ENCODE results near the gene CAPN3. TPM values are rescaled to one million over a fixed set of nuclear protein-coding genes. Genes with fewer than 3 reads are reported as not detected.
"Not testable (repeated sequence)": the region's sequence is repeated elsewhere in the genome, so short reads cannot be mapped to it uniquely, and the experiment has no call there.

The CAPN3 gene
- total and polyA plus RNA-seq, 2 donors (not counting 3 experiments of a cell fraction or from before 2014, with no cell fraction given): 2.2 to 3.7 TPM

DNA sequence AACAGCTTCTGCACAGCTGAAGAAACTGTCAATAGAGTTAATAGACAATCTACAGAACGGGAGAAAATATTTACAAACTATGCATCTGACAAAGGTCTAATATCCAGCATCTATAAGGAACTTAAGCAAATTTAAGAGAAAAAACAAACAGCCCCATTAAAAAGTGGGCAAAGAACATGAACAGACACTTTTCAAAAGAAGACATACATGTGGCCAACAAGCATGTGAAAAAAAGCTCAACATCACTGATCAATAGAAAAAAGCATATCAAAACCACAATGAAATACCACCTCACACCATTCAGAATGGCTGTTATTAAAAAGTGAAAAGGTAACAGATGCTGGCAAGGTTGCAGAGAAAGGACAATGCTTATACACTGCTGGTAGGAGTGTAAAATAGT, 22.7 kb upstream of the CAPN3 start:
- H3K27ac ChIP-seq (ENCODE audit: insufficient read depth, low read depth, low read length); H3K4me2 ChIP-seq (ENCODE audit: insufficient read depth, low read length); CTCF ChIA-PET; intact Hi-C loops (cut with micrococcal nuclease); H3K36me3 ChIP-seq (ENCODE audit: control insufficient read depth in 2 of 2, extremely low read depth in 1 of 2, insufficient read depth in 2 of 2, low read length in 2 of 2); dilution Hi-C loops (cut with MboI; ENCODE audit: extremely low pct_ligation_motif_present, low sequenced_read_pairs); POLR2A ChIA-PET; H3K4me1 ChIP-seq (ENCODE audit: control insufficient read depth, extremely low read depth, insufficient read depth, low read length); H4K20me1 ChIP-seq (replicated peaks; ENCODE audit: control insufficient read depth, extremely low read depth, insufficient read depth, low read length); H2AFZ ChIP-seq (ENCODE audit: low read depth, low read length); H3K4me3 ChIP-seq (replicated peaks in 1 of 3; ENCODE audit: insufficient read depth in 1 of 3, low read depth in 1 of 3, low read length in 3 of 3); H3K9ac ChIP-seq (replicated peaks; ENCODE audit: extremely low read depth, insufficient read depth, low read length); H3K9me3 ChIP-seq (replicated peaks; ENCODE audit: control insufficient read depth, insufficient read depth, low read length); H3K9me1 ChIP-seq (replicated peaks; ENCODE audit: control insufficient read depth, extremely low read depth, insufficient read depth, low read length); DNase-seq (ENCODE audit: low read depth, low spot score); FAIRE-seq; H3K79me2 ChIP-seq (ENCODE audit: control insufficient read depth, insufficient read depth, low read length); BruUV-seq (replicated peaks); H3K27me3 ChIP-seq (ENCODE audit: control insufficient read depth in 2 of 2, insufficient read depth in 2 of 2, low read length in 2 of 2): not testable (repeated sequence)

DNA sequence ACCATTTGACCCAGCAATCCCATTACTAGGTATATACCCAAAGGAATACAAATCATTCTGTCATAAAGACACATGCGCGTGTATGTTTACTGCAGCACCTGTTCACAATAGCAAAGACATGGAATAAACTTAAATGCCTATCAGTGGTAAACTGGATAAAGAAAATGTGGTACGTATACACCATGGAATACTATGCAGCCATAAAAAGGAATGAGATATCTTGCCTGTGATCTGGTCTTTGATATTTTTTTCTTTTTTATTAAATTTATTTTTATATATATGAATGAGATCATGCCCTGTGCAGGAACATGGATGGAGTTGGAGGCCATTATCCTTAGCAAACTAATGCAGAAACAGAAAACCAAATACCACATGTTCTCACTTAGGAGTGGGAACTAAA, 22.2 kb upstream of the CAPN3 start:
- DNase-seq (ENCODE audit: low read depth, low spot score); H3K36me3 ChIP-seq (ENCODE audit: control insufficient read depth in 2 of 2, extremely low read depth in 1 of 2, insufficient read depth in 2 of 2, low read length in 2 of 2); H3K4me2 ChIP-seq (ENCODE audit: insufficient read depth, low read length); H4K20me1 ChIP-seq (replicated peaks; ENCODE audit: control insufficient read depth, extremely low read depth, insufficient read depth, low read length); H3K79me2 ChIP-seq (ENCODE audit: control insufficient read depth, insufficient read depth, low read length); BruUV-seq (replicated peaks); POLR2A ChIA-PET; H3K9me3 ChIP-seq (replicated peaks; ENCODE audit: control insufficient read depth, insufficient read depth, low read length); intact Hi-C loops (cut with micrococcal nuclease); H3K4me1 ChIP-seq (ENCODE audit: control insufficient read depth, extremely low read depth, insufficient read depth, low read length); H3K27me3 ChIP-seq (ENCODE audit: control insufficient read depth in 2 of 2, insufficient read depth in 2 of 2, low read length in 2 of 2); H3K9ac ChIP-seq (replicated peaks; ENCODE audit: extremely low read depth, insufficient read depth, low read length); H2AFZ ChIP-seq (ENCODE audit: low read depth, low read length); H3K4me3 ChIP-seq (replicated peaks in 1 of 3; ENCODE audit: insufficient read depth in 1 of 3, low read depth in 1 of 3, low read length in 3 of 3); dilution Hi-C loops (cut with MboI; ENCODE audit: extremely low pct_ligation_motif_present, low sequenced_read_pairs); H3K27ac ChIP-seq (ENCODE audit: insufficient read depth, low read depth, low read length); FAIRE-seq; H3K9me1 ChIP-seq (replicated peaks; ENCODE audit: control insufficient read depth, extremely low read depth, insufficient read depth, low read length); CTCF ChIA-PET: not testable (repeated sequence)

DNA sequence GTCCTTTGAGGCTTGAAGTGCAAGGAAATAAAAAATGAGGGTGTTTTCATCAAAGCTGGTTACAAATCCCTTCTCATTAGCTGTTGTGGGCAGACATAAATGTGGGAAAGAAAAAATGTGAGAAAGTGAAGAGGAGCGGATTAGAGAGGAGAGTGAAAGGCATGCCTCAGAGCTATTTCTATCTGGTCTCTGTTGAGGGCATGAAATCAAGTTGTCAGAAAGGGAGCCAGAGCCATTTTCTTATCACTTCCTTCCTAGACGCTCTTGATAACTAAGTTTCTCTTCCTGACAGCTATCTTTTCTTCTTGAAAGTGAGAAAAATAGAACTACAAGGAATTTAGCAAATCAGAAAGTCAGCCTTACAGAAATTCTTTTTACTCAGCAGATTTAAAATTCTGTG, 20.8 kb upstream of the CAPN3 start:
- TF ChIP-seq GATA2 (IDR thresholded peaks at IDR 0.05; ENCODE audit: insufficient read depth, insufficient read length, low read depth, low read length) (no peak), EZH2 (IDR thresholded peaks at IDR 0.05; ENCODE audit: borderline replicate concordance, low read depth, low read length, severe bottlenecking) (no peak), JUN (IDR thresholded peaks at IDR 0.05; ENCODE audit: borderline replicate concordance, insufficient read depth, insufficient read length, low read depth) (no peak), MYC (IDR thresholded peaks at IDR 0.05; ENCODE audit: low read depth, low read length) (no peak), POLR2A (IDR thresholded peaks at IDR 0.05; ENCODE audit: low read depth, low read length) (no peak), POLR2AphosphoS5 (IDR thresholded peaks at IDR 0.05; ENCODE audit: insufficient read depth, low read depth, low read length) (no peak), FOS (IDR thresholded peaks at IDR 0.05; ENCODE audit: borderline replicate concordance, insufficient read depth, low read length) (no peak)
- TF ChIP-seq, protein P1, sequence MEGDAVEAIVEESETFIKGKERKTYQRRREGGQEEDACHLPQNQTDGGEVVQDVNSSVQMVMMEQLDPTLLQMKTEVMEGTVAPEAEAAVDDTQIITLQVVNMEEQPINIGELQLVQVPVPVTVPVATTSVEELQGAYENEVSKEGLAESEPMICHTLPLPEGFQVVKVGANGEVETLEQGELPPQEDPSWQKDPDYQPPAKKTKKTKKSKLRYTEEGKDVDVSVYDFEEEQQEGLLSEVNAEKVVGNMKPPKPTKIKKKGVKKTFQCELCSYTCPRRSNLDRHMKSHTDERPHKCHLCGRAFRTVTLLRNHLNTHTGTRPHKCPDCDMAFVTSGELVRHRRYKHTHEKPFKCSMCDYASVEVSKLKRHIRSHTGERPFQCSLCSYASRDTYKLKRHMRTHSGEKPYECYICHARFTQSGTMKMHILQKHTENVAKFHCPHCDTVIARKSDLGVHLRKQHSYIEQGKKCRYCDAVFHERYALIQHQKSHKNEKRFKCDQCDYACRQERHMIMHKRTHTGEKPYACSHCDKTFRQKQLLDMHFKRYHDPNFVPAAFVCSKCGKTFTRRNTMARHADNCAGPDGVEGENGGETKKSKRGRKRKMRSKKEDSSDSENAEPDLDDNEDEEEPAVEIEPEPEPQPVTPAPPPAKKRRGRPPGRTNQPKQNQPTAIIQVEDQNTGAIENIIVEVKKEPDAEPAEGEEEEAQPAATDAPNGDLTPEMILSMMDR (IDR thresholded peaks at IDR 0.05; ENCODE audit: extremely low read depth in 1 of 2, insufficient read depth in 1 of 2, low read depth in 1 of 2, low read length in 2 of 2): no peak
- TF ChIP-seq, protein P2, sequence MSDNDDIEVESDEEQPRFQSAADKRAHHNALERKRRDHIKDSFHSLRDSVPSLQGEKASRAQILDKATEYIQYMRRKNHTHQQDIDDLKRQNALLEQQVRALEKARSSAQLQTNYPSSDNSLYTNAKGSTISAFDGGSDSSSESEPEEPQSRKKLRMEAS (IDR thresholded peaks at IDR 0.05; ENCODE audit: insufficient read depth, insufficient read length): no peak
- Histone ChIP-seq H2AFZ (ENCODE audit: low read depth, low read length) (no peak overlapping the region), H3K9ac (replicated peaks; ENCODE audit: extremely low read depth, insufficient read depth, low read length) (no peak overlapping the region), H4K20me1 (replicated peaks; ENCODE audit: control insufficient read depth, extremely low read depth, insufficient read depth, low read length) (no peaks in the 10 kb centered on the region), H3K27me3 (ENCODE audit: control insufficient read depth in 2 of 2, insufficient read depth in 2 of 2, low read length in 2 of 2) (no peaks in the 10 kb centered on the region), H3K36me3 (ENCODE audit: control insufficient read depth in 2 of 2, extremely low read depth in 1 of 2, insufficient read depth in 2 of 2, low read length in 2 of 2) (no peaks in the 10 kb centered on the region), H3K4me2 (ENCODE audit: insufficient read depth, low read length) (no peak overlapping the region), H3K27ac (ENCODE audit: insufficient read depth, low read depth, low read length) (no peak overlapping the region), H3K9me3 (replicated peaks; ENCODE audit: control insufficient read depth, insufficient read depth, low read length) (no peaks in the 10 kb centered on the region), H3K9me1 (replicated peaks; ENCODE audit: control insufficient read depth, extremely low read depth, insufficient read depth, low read length) (no peaks in the 10 kb centered on the region), H3K4me1 (ENCODE audit: control insufficient read depth, extremely low read depth, insufficient read depth, low read length) (peaks cover 4% of the 10 kb centered on the region), H3K79me2 (ENCODE audit: control insufficient read depth, insufficient read depth, low read length) (no peaks in the 10 kb centered on the region), H3K4me3 (replicated peaks in 1 of 3; ENCODE audit: insufficient read depth in 1 of 3, low read depth in 1 of 3, low read length in 3 of 3) (no peak overlapping the region)
- FAIRE-seq (no peak), DNase-seq (ENCODE audit: low read depth, low spot score) (no peak)
- intact Hi-C loops (cut with micrococcal nuclease) (no loop called here), dilution Hi-C loops (cut with MboI; ENCODE audit: extremely low pct_ligation_motif_present, low sequenced_read_pairs) (no loop called here)
- ChIA-PET CTCF (interaction anchor here (0.8 to 1.1 kb wide), 3 partner anchors 9 to 47 kb away, joined by 3 to 4 read pairs (median 3); no protein-coding TSS in a partner anchor), POLR2A (no interaction called here)
- BruUV-seq (replicated peaks): no TSS peak

All from endothelial cell of umbilical vein (primary cell).